ENCODE results near the gene DHRS9. TPM values are rescaled to one million over a fixed set of nuclear protein-coding genes. Genes with fewer than 3 reads are reported as not detected.

DHRS9 gene
- total RNA-seq, 1 experiment from 2014 or later = 0.22 TPM

DNA sequence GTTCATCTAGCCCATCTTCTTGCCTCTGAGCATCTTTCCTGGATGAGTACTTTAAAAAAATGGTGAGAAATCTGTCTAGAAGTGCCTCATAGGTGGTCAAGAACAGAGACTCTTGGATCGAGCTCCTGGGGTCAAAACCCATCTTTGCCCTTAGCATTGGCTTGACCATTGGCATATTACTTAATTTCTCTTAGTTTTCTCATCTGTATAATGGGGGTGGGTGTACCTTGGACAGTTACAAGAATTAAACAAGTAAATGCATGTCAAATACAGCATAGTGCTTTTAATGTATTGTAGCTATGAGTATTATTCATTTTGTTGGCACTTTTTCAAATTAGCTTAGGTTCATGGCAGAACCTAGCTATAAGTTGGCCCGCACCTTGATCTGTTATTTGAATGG lies 36.8 kb downstream of the DHRS9 start:
- TF ChIP-seq EZH2phosphoT487 (IDR thresholded peaks at IDR 0.05; ENCODE audit: borderline replicate concordance, low read length) (no peak), EZH2 (IDR thresholded peaks at IDR 0.05; ENCODE audit: low read length, unreplicated experiment) (no peak)
- TF ChIP-seq, protein P1, sequence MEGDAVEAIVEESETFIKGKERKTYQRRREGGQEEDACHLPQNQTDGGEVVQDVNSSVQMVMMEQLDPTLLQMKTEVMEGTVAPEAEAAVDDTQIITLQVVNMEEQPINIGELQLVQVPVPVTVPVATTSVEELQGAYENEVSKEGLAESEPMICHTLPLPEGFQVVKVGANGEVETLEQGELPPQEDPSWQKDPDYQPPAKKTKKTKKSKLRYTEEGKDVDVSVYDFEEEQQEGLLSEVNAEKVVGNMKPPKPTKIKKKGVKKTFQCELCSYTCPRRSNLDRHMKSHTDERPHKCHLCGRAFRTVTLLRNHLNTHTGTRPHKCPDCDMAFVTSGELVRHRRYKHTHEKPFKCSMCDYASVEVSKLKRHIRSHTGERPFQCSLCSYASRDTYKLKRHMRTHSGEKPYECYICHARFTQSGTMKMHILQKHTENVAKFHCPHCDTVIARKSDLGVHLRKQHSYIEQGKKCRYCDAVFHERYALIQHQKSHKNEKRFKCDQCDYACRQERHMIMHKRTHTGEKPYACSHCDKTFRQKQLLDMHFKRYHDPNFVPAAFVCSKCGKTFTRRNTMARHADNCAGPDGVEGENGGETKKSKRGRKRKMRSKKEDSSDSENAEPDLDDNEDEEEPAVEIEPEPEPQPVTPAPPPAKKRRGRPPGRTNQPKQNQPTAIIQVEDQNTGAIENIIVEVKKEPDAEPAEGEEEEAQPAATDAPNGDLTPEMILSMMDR (conservative IDR thresholded peaks at IDR 0.05; ENCODE audit: low read depth, low read length) = no peak
- Histone ChIP-seq H3K27me3 (ENCODE audit: low read length) (no peaks in the 10 kb centered on the region), H3K4me1 (ENCODE audit: insufficient read depth, low read length) (peaks cover 13% of the 10 kb centered on the region; the same call in 1 of the 2 replicates), H3K4me2 (ENCODE audit: low read length) (no peak overlapping the region), H3F3A (ENCODE audit: low read length, unreplicated experiment) (no peaks in the 10 kb centered on the region), H3K27ac (ENCODE audit: low read length) (no peak overlapping the region), H3K79me2 (ENCODE audit: low read length) (no peaks in the 10 kb centered on the region), H3K9ac (ENCODE audit: low read length) (no peak overlapping the region), H4K20me1 (ENCODE audit: low read length) (no peaks in the 10 kb centered on the region), H2AFZ (ENCODE audit: low read length) (no peak overlapping the region), H3K9me2 (replicated peaks; ENCODE audit: low read length) (no peaks in the 10 kb centered on the region), H3K4me3 (ENCODE audit: low read length) (no peak overlapping the region), H3K9me3 (ENCODE audit: low read length) (no peaks in the 10 kb centered on the region), H3K36me3 (ENCODE audit: low read depth, low read length) (no peaks in the 10 kb centered on the region)
- POLR2A ChIA-PET (ENCODE audit: unreplicated experiment) = no interaction called here
- intact Hi-C loops (cut with micrococcal nuclease) = no loop called here
- CTCF ChIA-PET = no interaction called here
- ATAC-seq = no peak
- BruUV-seq (replicated peaks) = no TSS peak
- DNase-seq = no peak

DNA sequence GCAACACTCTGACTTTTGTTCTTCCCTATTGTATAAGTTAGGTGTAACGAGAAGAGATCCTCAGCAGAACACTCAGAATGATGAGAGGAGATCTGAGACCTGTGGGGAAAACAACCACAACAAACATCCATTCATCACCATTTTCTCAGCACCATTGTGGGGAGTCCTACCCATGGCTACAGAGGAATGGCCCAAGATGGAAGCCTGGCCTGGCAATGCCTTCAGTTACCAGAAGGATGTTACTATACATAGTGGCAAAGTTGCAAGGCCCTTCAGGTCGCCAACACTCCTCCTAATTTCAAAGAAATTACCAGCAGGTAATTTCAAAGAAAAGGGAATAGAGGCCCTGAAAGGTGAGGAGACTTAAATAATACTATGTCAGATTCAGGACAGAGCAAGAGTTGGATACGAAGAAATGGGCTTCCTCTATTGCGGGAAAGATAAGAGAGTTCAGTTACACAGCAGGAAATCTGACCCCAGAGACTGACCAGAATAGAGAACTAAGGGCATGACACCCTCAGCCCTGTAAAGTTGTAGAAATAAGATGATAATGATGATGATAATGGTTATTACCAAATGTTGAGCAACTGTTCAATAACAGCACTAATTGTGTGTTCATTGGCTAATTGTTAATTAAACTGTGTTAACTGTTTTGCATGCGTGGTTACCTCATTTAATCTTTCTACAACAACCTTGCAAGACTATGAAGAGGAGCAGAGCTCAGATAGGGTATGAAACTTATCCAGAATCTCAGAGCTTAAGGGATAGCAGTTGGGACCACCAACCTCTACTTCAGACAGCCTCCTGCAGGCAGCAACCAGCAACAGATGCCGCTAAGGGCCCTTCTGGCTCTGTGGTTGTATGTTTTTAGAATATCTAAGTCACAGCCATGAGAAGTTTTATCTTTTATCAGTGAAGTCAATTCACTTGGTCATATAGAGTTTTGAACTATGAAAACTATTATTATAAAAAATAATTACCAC lies 37.5 kb downstream of the DHRS9 start:
- Histone ChIP-seq H3K9me3 (ENCODE audit: low read length) (no peaks in the 10 kb centered on the region), H3K4me2 (ENCODE audit: low read length) (no peak overlapping the region), H3F3A (ENCODE audit: low read length, unreplicated experiment) (no peaks in the 10 kb centered on the region), H2AFZ (ENCODE audit: low read length) (no peak overlapping the region), H3K27ac (ENCODE audit: low read length) (no peak overlapping the region), H3K79me2 (ENCODE audit: low read length) (no peaks in the 10 kb centered on the region), H3K9me2 (replicated peaks; ENCODE audit: low read length) (no peaks in the 10 kb centered on the region), H3K36me3 (ENCODE audit: low read depth, low read length) (no peaks in the 10 kb centered on the region), H3K4me1 (ENCODE audit: insufficient read depth, low read length) (peaks cover 13% of the 10 kb centered on the region; the same call in 1 of the 2 replicates), H3K4me3 (ENCODE audit: low read length) (no peak overlapping the region), H3K27me3 (ENCODE audit: low read length) (no peaks in the 10 kb centered on the region), H3K9ac (ENCODE audit: low read length) (no peak overlapping the region), H4K20me1 (ENCODE audit: low read length) (no peaks in the 10 kb centered on the region)
- ChIA-PET POLR2A (ENCODE audit: unreplicated experiment) (interaction anchor here (0.6 kb wide), 1 partner anchor 403 kb away, joined by 4 read pairs; no protein-coding TSS in a partner anchor), CTCF (interaction anchor here (0.6 kb wide), 1 partner anchor 139 kb away, joined by 3 read pairs; no protein-coding TSS in a partner anchor)
- ATAC-seq (no peak), DNase-seq (no peak)
- BruUV-seq (replicated peaks) = no TSS peak
- intact Hi-C loops (cut with micrococcal nuclease) = no loop called here
- no peak for TF ChIP-seq EZH2phosphoT487 (IDR thresholded peaks at IDR 0.05; ENCODE audit: borderline replicate concordance, low read length)
- TF ChIP-seq EZH2 (IDR thresholded peaks at IDR 0.05; ENCODE audit: low read length, unreplicated experiment) = no peak
- TF ChIP-seq, protein P1 (conservative IDR thresholded peaks at IDR 0.05; ENCODE audit: low read depth, low read length) = no peak
